HCT116 (cell line): Measurements from ENCODE around the gene ARHGDIA.
A peak's percentile ranks its signal among the peaks of the same experiment; 100 is the strongest.

Experiments
- CTCF ChIP-seq, 3 experiments: fragments of 200-600 bp in 1 of 3; sonication (generic) in 1 of 3; IDR thresholded peaks in 2 of 3; conservative IDR thresholded peaks in 1 of 3; 2 replicates each; pipeline ENCODE4 v1.5.1; 2012 to 2017; ENCODE audit warnings: low read depth in 2 of 3, low read length in 2 of 3, antibody characterized with exemption in 1 of 3, borderline replicate concordance in 1 of 3, control low read depth in 1 of 3, mild to moderate bottlenecking in 1 of 3, mixed read lengths in 1 of 3, mixed run types in 1 of 3, moderate library complexity in 1 of 3; ENCODE audit not compliant: insufficient read depth in 1 of 3
- EZH2 ChIP-seq: fragments of 200-600 bp; sonication (generic); IDR thresholded peaks from 2 replicates; pipeline ENCODE4 v1.6.1; 2017; ENCODE audit warnings: antibody characterized with exemption, mixed run types
- FOSL1 ChIP-seq: IDR thresholded peaks from 2 replicates; pipeline ENCODE4 v1.6.1; 2012; ENCODE audit warnings: low read depth
- JUND ChIP-seq: IDR thresholded peaks from 2 replicates; pipeline ENCODE4 v1.6.1; 2012
- POLR2A ChIP-seq: IDR thresholded peaks from 2 replicates; pipeline ENCODE4 v1.7.0; 2011; ENCODE audit warnings: borderline replicate concordance; ENCODE audit not compliant: insufficient read depth, insufficient read length; ENCODE audit errors: extremely low read depth
- POLR2AphosphoS5 ChIP-seq: IDR thresholded peaks from 2 replicates; pipeline ENCODE4 v1.6.1; 2011; ENCODE audit warnings: mild to moderate bottlenecking, low read depth, low read length, moderate library complexity
- REST ChIP-seq: IDR thresholded peaks from 2 replicates; pipeline ENCODE4 v1.6.1; 2012; ENCODE audit warnings: low read depth
- SIN3A ChIP-seq: IDR thresholded peaks from 2 replicates; pipeline ENCODE4 v1.6.1; 2012; ENCODE audit warnings: low read depth
- TCF7L2 ChIP-seq: IDR thresholded peaks from 2 replicates; pipeline ENCODE4 v1.7.0; 2011; ENCODE audit warnings: borderline replicate concordance, inconsistent platforms; ENCODE audit not compliant: insufficient read depth, insufficient read length; ENCODE audit errors: extremely low read depth
- ZFX ChIP-seq: fragments of 450-650 bp; IDR thresholded peaks from 2 replicates; pipeline ENCODE4 v1.6.1; 2017
- ZNF274 ChIP-seq: fragments of 200-500 bp; sonication (Bioruptor generic); IDR thresholded peaks from 2 replicates; pipeline ENCODE4 v1.6.1; 2014; ENCODE audit warnings: mild to moderate bottlenecking, low read depth, low read length, inconsistent platforms
- TF ChIP-seq, protein P1 (sequence below): IDR thresholded peaks from 2 replicates; pipeline ENCODE4 v1.6.1; 2012
- TF ChIP-seq, protein P2 (sequence below): IDR thresholded peaks from 2 replicates; pipeline ENCODE4 v1.6.1; 2011; ENCODE audit warnings: mild to moderate bottlenecking, low read length, moderate library complexity; ENCODE audit not compliant: insufficient replicate concordance; ENCODE audit errors: extremely low read depth

DNA sequence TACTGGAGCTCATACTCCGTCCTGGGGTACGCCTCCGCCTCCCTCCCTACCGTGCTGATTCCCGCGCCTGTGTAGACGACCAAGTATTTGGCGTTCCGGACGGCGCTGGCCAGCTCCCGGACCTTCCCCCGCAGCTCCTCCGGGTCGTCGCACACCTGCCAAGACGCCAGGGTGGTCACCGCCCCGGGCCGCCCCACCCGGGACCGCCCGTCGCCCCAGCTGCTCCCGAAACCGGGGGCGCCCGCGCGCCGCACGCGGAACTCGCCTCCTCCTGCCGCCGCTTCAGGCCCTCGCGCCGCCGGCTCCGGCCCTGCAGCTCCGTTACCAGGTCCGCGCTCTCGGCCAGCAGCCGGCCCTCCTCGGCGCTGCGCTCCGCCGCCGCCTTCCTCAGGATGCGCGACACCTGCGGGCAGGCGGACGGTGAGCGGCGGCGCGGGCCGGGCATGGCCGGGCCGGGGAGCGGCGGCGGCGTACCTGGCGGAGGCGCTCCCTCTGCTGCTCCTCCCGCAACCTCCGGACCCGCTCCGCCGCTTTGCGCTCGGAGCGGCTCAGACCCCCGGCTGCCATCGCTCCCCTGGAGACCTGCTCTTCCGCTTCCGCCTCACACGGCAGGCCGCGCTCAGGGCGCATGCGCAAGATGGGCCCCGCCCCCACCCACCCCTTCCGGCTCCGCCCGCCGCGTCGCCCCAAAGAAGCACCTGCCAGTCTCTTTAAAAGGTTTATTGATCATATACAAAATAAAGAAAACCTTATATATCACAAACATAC lies 46.6 kb upstream of the ARHGDIA start, which contains the start of gene SIRT7:
- TF ChIP-seq EZH2 (no peak), CTCF (IDR thresholded peaks at IDR 0.05 in 2 of 3, conservative IDR thresholded peaks at IDR 0.05 in 1 of 3; ENCODE audit: borderline replicate concordance in 1 of 3, insufficient read depth in 1 of 3, low read depth in 2 of 3, low read length in 2 of 3) (no peak), ZFX (peak; percentile 67; the same call in 1 of the 2 replicates), TCF7L2 (no peak), POLR2A (peak; percentile 36), POLR2AphosphoS5 (peak; percentile 92), FOSL1 (no peak), JUND (no peak), REST (no peak), SIN3A (peak; percentile 70; the same call in 1 of the 2 replicates), ZNF274 (no peak)
- TF ChIP-seq, protein P1, sequence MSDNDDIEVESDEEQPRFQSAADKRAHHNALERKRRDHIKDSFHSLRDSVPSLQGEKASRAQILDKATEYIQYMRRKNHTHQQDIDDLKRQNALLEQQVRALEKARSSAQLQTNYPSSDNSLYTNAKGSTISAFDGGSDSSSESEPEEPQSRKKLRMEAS = no peak; the same call in 1 of the 2 replicates
- TF ChIP-seq, protein P2, sequence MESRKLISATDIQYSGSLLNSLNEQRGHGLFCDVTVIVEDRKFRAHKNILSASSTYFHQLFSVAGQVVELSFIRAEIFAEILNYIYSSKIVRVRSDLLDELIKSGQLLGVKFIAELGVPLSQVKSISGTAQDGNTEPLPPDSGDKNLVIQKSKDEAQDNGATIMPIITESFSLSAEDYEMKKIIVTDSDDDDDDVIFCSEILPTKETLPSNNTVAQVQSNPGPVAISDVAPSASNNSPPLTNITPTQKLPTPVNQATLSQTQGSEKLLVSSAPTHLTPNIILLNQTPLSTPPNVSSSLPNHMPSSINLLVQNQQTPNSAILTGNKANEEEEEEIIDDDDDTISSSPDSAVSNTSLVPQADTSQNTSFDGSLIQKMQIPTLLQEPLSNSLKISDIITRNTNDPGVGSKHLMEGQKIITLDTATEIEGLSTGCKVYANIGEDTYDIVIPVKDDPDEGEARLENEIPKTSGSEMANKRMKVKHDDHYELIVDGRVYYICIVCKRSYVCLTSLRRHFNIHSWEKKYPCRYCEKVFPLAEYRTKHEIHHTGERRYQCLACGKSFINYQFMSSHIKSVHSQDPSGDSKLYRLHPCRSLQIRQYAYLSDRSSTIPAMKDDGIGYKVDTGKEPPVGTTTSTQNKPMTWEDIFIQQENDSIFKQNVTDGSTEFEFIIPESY = no peak
